NT2/D1 (cell line): Measurements from ENCODE around the gene ERGIC1.

Experiments used
- SUZ12 ChIP-seq: IDR thresholded peaks from 2 replicates; pipeline ENCODE4 v1.6.1; 2011; ENCODE audit not compliant: insufficient read length, insufficient read depth; ENCODE audit errors: extremely low read depth
- ZNF274 ChIP-seq: IDR thresholded peaks from 2 replicates; pipeline ENCODE4 v1.6.1; 2011; ENCODE audit warnings: mild to moderate bottlenecking, low read depth, low read length

DNA sequence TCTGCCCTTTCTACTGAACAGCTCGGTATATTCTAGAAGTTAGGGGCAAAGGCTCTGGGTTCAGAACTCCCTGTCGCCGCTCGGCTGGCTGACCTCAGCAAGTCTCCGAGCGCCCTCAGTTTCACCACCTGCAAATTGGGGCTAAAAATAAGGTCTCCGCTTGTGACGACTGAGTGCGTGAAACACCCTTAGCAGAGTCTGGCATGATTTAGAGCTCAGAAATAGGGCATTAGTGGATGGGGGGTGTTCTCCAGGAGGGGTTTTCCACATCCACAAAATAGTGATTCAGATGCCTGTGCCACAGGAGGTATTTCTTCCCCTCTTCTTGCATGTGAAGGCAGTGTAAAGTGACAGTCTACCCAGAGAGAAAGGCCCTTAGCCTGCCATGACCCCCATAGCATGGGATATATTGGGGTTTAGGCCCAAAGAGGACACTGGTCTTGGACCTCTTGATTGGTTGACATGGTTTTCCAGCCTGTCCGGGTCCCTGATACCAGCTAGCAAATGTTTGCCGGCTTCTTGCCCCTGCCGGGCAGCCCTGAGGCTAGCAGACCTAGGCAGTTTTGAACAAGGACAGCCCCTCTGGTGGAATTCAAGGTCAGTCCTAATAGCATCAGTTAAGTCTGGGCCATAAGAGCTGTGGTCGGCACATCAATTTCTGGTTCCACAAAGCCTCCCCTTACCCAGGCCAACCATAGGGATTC lies 1.4 kb downstream of the ERGIC1 start:
- TF ChIP-seq SUZ12 (no peak), ZNF274 (no peak)
